H1 (cell line): ENCODE measurements around the gene TMEM156. TPM values are rescaled to one million over a fixed set of nuclear protein-coding genes. Genes with fewer than 3 reads are reported as not detected.

ENCODE experiments used
- CTCF ChIA-PET: fragments of 300-600 bp; sonication (Branson Sonifier 250); formaldehyde crosslinking; loops from one replicate; lab custom pipeline; 2021; ENCODE audit not compliant: partially characterized antibody; lab: Charles Lee
- POLR2A ChIA-PET: fragments of 300-600 bp; sonication (Branson Sonifier 250); formaldehyde crosslinking; loops from one replicate; lab custom pipeline; 2021; ENCODE audit warnings: inconsistent platforms; ENCODE audit not compliant: partially characterized antibody; lab: Charles Lee
- DNase-seq, 2 experiments: peaks; one replicate each; pipeline versions ENCODE4 v3.0.0 to v3.0.0-alpha.2; 2010 to 2022; ENCODE audit warnings: low spot score in 2 of 2, low read depth in 1 of 2, mixed read lengths in 1 of 2
- FAIRE-seq: peaks from 2 replicates; lab custom pipeline; 2011; peaks lifted over from hg19 to GRCh38; lab: Jason Lieb, UNC
- H2AFZ ChIP-seq: 2 replicates; pipeline ENCODE4 v1.8.1; 2012; ENCODE audit warnings: low read length, inconsistent platforms
- H2AK5ac ChIP-seq: 2 replicates; pipeline ENCODE4 v1.6.1; 2013; ENCODE audit warnings: low read depth, low read length
- H2BK120ac ChIP-seq: replicated peaks from 2 replicates; pipeline ENCODE3; 2013; ENCODE audit warnings: low read depth, low read length, inconsistent platforms
- H2BK12ac ChIP-seq: 2 replicates; pipeline ENCODE4 v1.6.1; 2013; ENCODE audit warnings: low read depth, low read length
- H2BK15ac ChIP-seq: 2 replicates; pipeline ENCODE4 v1.6.1; 2013; ENCODE audit warnings: low read length
- H2BK20ac ChIP-seq: 2 replicates; pipeline ENCODE4 v1.6.1; 2013; ENCODE audit warnings: low read length
- H2BK5ac ChIP-seq: 2 replicates; pipeline ENCODE4 v1.6.1; 2013; ENCODE audit warnings: low read depth, low read length
- H3K14ac ChIP-seq: 2 replicates; pipeline ENCODE4 v1.6.1; 2013; ENCODE audit warnings: inconsistent platforms; ENCODE audit not compliant: insufficient read length
- H3K18ac ChIP-seq: 2 replicates; pipeline ENCODE4 v1.6.1; 2013; ENCODE audit warnings: low read length; ENCODE audit errors: extremely low read depth
- H3K23ac ChIP-seq: 2 replicates; pipeline ENCODE4 v1.6.1; 2013; ENCODE audit warnings: inconsistent platforms; ENCODE audit not compliant: insufficient read length
- H3K23me2 ChIP-seq: 2 replicates; pipeline ENCODE4 v1.6.1; 2013; ENCODE audit warnings: low read depth, low read length
- H3K27ac ChIP-seq: 2 replicates; pipeline ENCODE4 v1.6.1; 2011; ENCODE audit warnings: low read depth, low read length, inconsistent platforms
- H3K27me3 ChIP-seq, 4 experiments: replicated peaks in 1 of 4; 1 replicate in 1 of 4; 2 replicates in 3 of 4; pipeline versions ENCODE4 v1.6.1 to v1.8.1; 2011 to 2013; ENCODE audit warnings: low read length in 3 of 4, mild to moderate bottlenecking in 3 of 4, inconsistent platforms in 2 of 4, mixed read lengths in 2 of 4, moderate library complexity in 1 of 4; ENCODE audit not compliant: control insufficient read depth in 3 of 4, insufficient read depth in 3 of 4; ENCODE audit errors: extremely low read depth in 1 of 4
- H3K36me3 ChIP-seq, 4 experiments: 2 replicates each; pipeline versions ENCODE4 v1.6.1 to v1.8.1; 2011 to 2013; ENCODE audit warnings: mild to moderate bottlenecking in 4 of 4, low read length in 3 of 4, moderate library complexity in 2 of 4, control low read depth in 1 of 4, inconsistent platforms in 1 of 4; ENCODE audit not compliant: insufficient read depth in 4 of 4, control insufficient read depth in 2 of 4
- H3K4ac ChIP-seq: replicated peaks from 2 replicates; pipeline ENCODE3; 2013; ENCODE audit warnings: low read length, low read depth, mixed read lengths, inconsistent platforms; ENCODE audit not compliant: insufficient read length
- H3K4me1 ChIP-seq, 4 experiments: replicated peaks in 1 of 4; 1 replicate in 1 of 4; 2 replicates in 3 of 4; pipeline versions ENCODE4 v1.6.1 to v1.8.1; 2011 to 2013; ENCODE audit warnings: low read length in 3 of 4, inconsistent platforms in 2 of 4, mixed read lengths in 1 of 4; ENCODE audit not compliant: insufficient read depth in 4 of 4, control insufficient read depth in 3 of 4
- H3K4me2 ChIP-seq, 2 experiments: 2 replicates each; pipeline versions ENCODE4 v1.6.1 to v1.8.1; 2011 to 2013; ENCODE audit warnings: low read depth in 2 of 2, low read length in 2 of 2, control low read depth in 1 of 2, inconsistent platforms in 1 of 2, mild to moderate bottlenecking in 1 of 2; ENCODE audit not compliant: insufficient read depth in 1 of 2
- H3K4me3 ChIP-seq, 4 experiments: fragments of 200-600, 300-600 bp in 1 of 4; sonication (generic), shearing (Covaris generic), sonication (Bioruptor Twin) in 1 of 4; 2 replicates each; pipeline versions ENCODE4 v1.5.1 to v1.8.1; 2011 to 2016; ENCODE audit warnings: low read length in 4 of 4, low read depth in 3 of 4, control low read depth in 2 of 4, inconsistent platforms in 2 of 4, mild to moderate bottlenecking in 2 of 4, mixed read lengths in 1 of 4, moderate library complexity in 1 of 4; ENCODE audit not compliant: insufficient read depth in 2 of 4; ENCODE audit errors: extremely low read depth in 1 of 4
- H3K56ac ChIP-seq: replicated peaks from 2 replicates; pipeline ENCODE3; 2013; ENCODE audit warnings: low read depth, mild to moderate bottlenecking, mixed read lengths, low read length, inconsistent platforms; ENCODE audit not compliant: insufficient read length
- H3K79me1 ChIP-seq: 2 replicates; pipeline ENCODE4 v1.6.1; 2013; ENCODE audit warnings: low read depth, low read length, control low read depth
- H3K79me2 ChIP-seq, 2 experiments: 2 replicates each; pipeline versions ENCODE4 v1.6.1 to v1.8.1; 2012 to 2013; ENCODE audit warnings: low read length in 2 of 2, mild to moderate bottlenecking in 2 of 2, inconsistent platforms in 1 of 2; ENCODE audit not compliant: insufficient read depth in 2 of 2, control insufficient read depth in 1 of 2
- H3K9ac ChIP-seq, 4 experiments: replicated peaks in 1 of 4; 1 replicate in 1 of 4; 2 replicates in 3 of 4; pipeline versions ENCODE4 v1.6.1 to v1.8.1; 2011 to 2013; ENCODE audit warnings: low read depth in 3 of 4, low read length in 3 of 4, control low read depth in 2 of 4, mild to moderate bottlenecking in 2 of 4, moderate library complexity in 2 of 4, inconsistent platforms in 1 of 4; ENCODE audit errors: extremely low read depth in 1 of 4
- H3K9me3 ChIP-seq, 2 experiments: 2 replicates each; pipeline versions ENCODE4 v1.6.1 to v1.8.1; 2012 to 2013; ENCODE audit warnings: mild to moderate bottlenecking in 2 of 2, moderate library complexity in 2 of 2, control low read depth in 1 of 2, inconsistent platforms in 1 of 2, low read depth in 1 of 2, low read length in 1 of 2, mixed read lengths in 1 of 2; ENCODE audit not compliant: insufficient read depth in 2 of 2
- H4K20me1 ChIP-seq, 2 experiments: replicated peaks in 1 of 2; 2 replicates each; pipeline versions ENCODE3 to v1.8.1; 2011 to 2013; ENCODE audit warnings: inconsistent platforms in 2 of 2, low read length in 2 of 2, mild to moderate bottlenecking in 1 of 2; ENCODE audit not compliant: insufficient read depth in 2 of 2, control insufficient read depth in 1 of 2
- H4K5ac ChIP-seq: 2 replicates; pipeline ENCODE4 v1.6.1; 2013; ENCODE audit warnings: low read length, low read depth, mixed read lengths, inconsistent platforms; ENCODE audit not compliant: insufficient read length
- H4K8ac ChIP-seq: 2 replicates; pipeline ENCODE4 v1.8.0; 2013; ENCODE audit warnings: mild to moderate bottlenecking, moderate library complexity, low read length, inconsistent platforms; ENCODE audit not compliant: insufficient read depth; ENCODE audit errors: extremely low read depth
- H4K91ac ChIP-seq: replicated peaks from 2 replicates; pipeline ENCODE3; 2013; ENCODE audit warnings: low read length, mixed read lengths, inconsistent platforms; ENCODE audit not compliant: insufficient read length
- BACH1 ChIP-seq: IDR thresholded peaks from 2 replicates; pipeline ENCODE4 v1.6.1; 2012; ENCODE audit warnings: low read length, improper control_type of control experiment
- CEBPB ChIP-seq: IDR thresholded peaks from 2 replicates; pipeline ENCODE4 v1.6.1; 2012; ENCODE audit warnings: low read depth, low read length
- EGR1 ChIP-seq: IDR thresholded peaks from 2 replicates; pipeline ENCODE4 v1.6.1; 2011; ENCODE audit warnings: low read depth, low read length, borderline replicate concordance
- FOSL1 ChIP-seq: IDR thresholded peaks from 2 replicates; pipeline ENCODE4 v1.6.1; 2011; ENCODE audit warnings: mild to moderate bottlenecking, low read depth, low read length, moderate library complexity; ENCODE audit not compliant: insufficient read depth
- WGBS, 2 experiments: shearing (Covaris generic) in 1 of 2; methylation state at CpG; one replicate each; pipeline versions ENCODE4 v1.1.6 to v1.1.7; 2013 to 2015; ENCODE audit warnings: low lambda C conversion rate in 2 of 2, mixed read lengths in 2 of 2, inconsistent platforms in 1 of 2, low coverage in 1 of 2, missing lambda C conversion rate in 1 of 2; ENCODE audit not compliant: insufficient replicate concordance in 2 of 2, insufficient coverage in 1 of 2, insufficient read length in 1 of 2; ENCODE audit errors: extremely low coverage in 1 of 2, missing lambda C conversion rate in 1 of 2; 5-methylcytosine and 5-hydroxymethylcytosine counted together
- polyA plus RNA-seq, 7 experiments: library from polyadenylated mRNA; depleted of rRNA in 3 of 7; stranded (reverse) in 5 of 7; unstranded in 2 of 7; fragments of >200 nt in 5 of 7; fragments of 200-250 nt in 2 of 7; gene quantifications; 1 replicate in 5 of 7; 2 replicates in 1 of 7; 4 replicates in 1 of 7; pipeline versions ENCODE4 v1.2.1 to v1.2.3, GENCODE V29; 2011 to 2013; ENCODE audit warnings: missing spikeins in 2 of 7, mixed read lengths in 2 of 7
- total RNA-seq: library from RNA; stranded (reverse); fragmentation: NEBNext Ultra II Directional; extraction: Animal tissue kit (Norgen Biotek cat#: 25700); gene quantifications from 2 replicates; pipeline ENCODE4 v1.2.1, GENCODE V29; 2021

TMEM156 gene
- total and polyA plus RNA-seq, 2 of the 8 experiments (the other 6 are each of a cell fraction or from before 2014, with no cell fraction given) = not detected

GRCh38 chr4:39014028-39014427, 18.2 kb downstream of the TMEM156 start:
- Histone ChIP-seq H3K4me2 (no peak overlapping the region), H2BK5ac (no peak overlapping the region), H3K79me1 (no peaks in the 10 kb centered on the region), H3K14ac (no peak overlapping the region), H2BK20ac (no peak overlapping the region), H3K79me2 (no peaks in the 10 kb centered on the region), H2BK12ac (no peak overlapping the region), H3K4ac (no peak overlapping the region), H3K23ac (no peak overlapping the region), H2BK15ac (no peak overlapping the region), H3K18ac (no peak overlapping the region), H2AK5ac (no peak overlapping the region), H3K4me1 (no peaks in the 10 kb centered on the region), H2BK120ac (no peak overlapping the region), H3K56ac (no peak overlapping the region), H3K9ac (no peak overlapping the region), H3K27me3 (no peaks in the 10 kb centered on the region), H3K27ac (no peak overlapping the region), H3K9me3 (no peaks in the 10 kb centered on the region), H4K8ac (no peak overlapping the region), H4K91ac (no peak overlapping the region), H2AFZ (no peak overlapping the region), H3K36me3 (no peaks in the 10 kb centered on the region)
- ChIA-PET POLR2A (no interaction called here), CTCF (interaction anchor here (0.6 to 1.4 kb wide), 3 partner anchors 9 to 1220 kb away, joined by 3 to 4 read pairs (median 3); no protein-coding TSS in a partner anchor)
- FAIRE-seq = no peak
- 85% methylated on average over 2 of the region's 2 CpGs; no CpG with 5 or more reads in 1 of the 2 experiments for WGBS, 2 experiments
- TF ChIP-seq EGR1 = no peak
- TF ChIP-seq BACH1 = no peak
- 0 out of 2 replicates have a peak, but pooled peaks have one; percentile 5 for TF ChIP-seq CEBPB
- no peak for TF ChIP-seq FOSL1
- TF ChIP-seq, all 59 proteins: peak for 1
- H4K5ac ChIP-seq = no peak overlapping the region
- no peak overlapping the region for H3K4me3 ChIP-seq
- H3K23me2 ChIP-seq = no peaks in the 10 kb centered on the region
- no peak for DNase-seq
- H4K20me1 ChIP-seq = no peaks in the 10 kb centered on the region
